ENCODE measurements around the gene SMAD6. TPM values are rescaled to one million over a fixed set of nuclear protein-coding genes. Genes with fewer than 3 reads are reported as not detected.

SMAD6 gene
- total and polyA plus RNA-seq, 11 donors: 10.4 to 65.9 (median 20.6) TPM

GRCh38 chr15:66831801-66832390, 129.9 kb downstream of the SMAD6 start:
- Histone ChIP-seq H3K9me3 (peaks cover 0 to 9% (median 0%) of the 10 kb centered on the region in 12 donors), H3K4me1 (peaks cover 0 to 41% (median 11%) of the 10 kb centered on the region in 12 donors), H3K27ac (no peak overlapping the region), H3K4me3 (no peak overlapping the region), H3K27me3 (no peaks in the 10 kb centered on the region), H3K36me3 (no peaks in the 10 kb centered on the region)
- TF ChIP-seq POLR2A (IDR thresholded peaks at IDR 0.05): no peak
- TF ChIP-seq CTCF (IDR thresholded peaks at IDR 0.05): no peak
- no peak for DNase-seq
- ATAC-seq: no peak
- intact Hi-C loops (cut with DNase I): no loop called here
- WGBS, 4 donors: 88 to 97% (median 96%) methylated on average over 12 to 14 of the region's 14 CpGs

Other genes with a start within 250 kb of the SMAD6 start
- 10 to 100 TPM; 25.4 to 38.6 (median 28.3) TPM for gene SNAPC5, start 204.5 kb upstream of the SMAD6 start, total RNA-seq
- gene SNAPC5, start 204.5 kb upstream of the SMAD6 start, polyA plus RNA-seq: 10 to 100 TPM; 30.0 to 59.5 TPM
- gene RPL4, start 197.4 kb upstream of the SMAD6 start, total RNA-seq: 1,000 to 10,000 TPM; 1,009 to 1,685 (median 1,364) TPM
- 1,000 to 10,000 TPM; 1,143 to 4,065 TPM for gene RPL4, start 197.4 kb upstream of the SMAD6 start, polyA plus RNA-seq
- 1 to 10 TPM; 1.8 to 5.4 (median 2.6) TPM for gene ZWILCH, start 196.9 kb upstream of the SMAD6 start, total RNA-seq
- gene ZWILCH, start 196.9 kb upstream of the SMAD6 start, polyA plus RNA-seq: 1 to 10 TPM in 1 of 2 donors, under 1 TPM in 1; 0.53 to 4.7 TPM
- gene LCTL, start 136.2 kb upstream of the SMAD6 start, total RNA-seq: not detected
- gene LCTL, start 136.2 kb upstream of the SMAD6 start, polyA plus RNA-seq: not detected

Measured in heart left ventricle (tissue), 16 donors.